GM21786 (cell line): Measurements from ENCODE around the gene WDR72.

ENCODE experiments used
- ATAC-seq: cut with Tn5 transposase; IDR thresholded peaks from one replicate; pipeline ENCODE4 v1.9.1; 2021; ENCODE audit not compliant: unreplicated experiment

Gene WDR72

DNA sequence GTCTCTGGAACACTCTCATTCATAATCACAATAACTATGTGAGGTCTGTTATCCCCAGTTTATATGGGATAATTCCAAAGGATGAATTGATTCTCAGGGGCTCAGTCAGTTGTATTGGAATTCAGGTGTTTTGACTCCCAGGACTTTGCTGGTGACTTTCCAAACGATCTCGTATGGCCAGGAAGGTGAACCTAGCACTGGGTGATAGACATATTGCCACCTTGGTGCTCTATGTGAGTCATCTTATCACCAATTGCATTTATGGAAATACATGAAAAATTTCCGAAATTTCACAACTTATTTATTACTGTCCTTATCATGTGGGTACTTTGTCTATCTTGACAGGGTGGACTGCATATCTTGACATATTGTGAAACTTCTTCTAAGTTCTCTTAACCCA is 287.3 kb downstream of the WDR72 start:
- ATAC-seq = no peak

GRCh38 chr15:53470743-53471142 is 288.7 kb downstream of the WDR72 start:
- no peak for ATAC-seq

DNA sequence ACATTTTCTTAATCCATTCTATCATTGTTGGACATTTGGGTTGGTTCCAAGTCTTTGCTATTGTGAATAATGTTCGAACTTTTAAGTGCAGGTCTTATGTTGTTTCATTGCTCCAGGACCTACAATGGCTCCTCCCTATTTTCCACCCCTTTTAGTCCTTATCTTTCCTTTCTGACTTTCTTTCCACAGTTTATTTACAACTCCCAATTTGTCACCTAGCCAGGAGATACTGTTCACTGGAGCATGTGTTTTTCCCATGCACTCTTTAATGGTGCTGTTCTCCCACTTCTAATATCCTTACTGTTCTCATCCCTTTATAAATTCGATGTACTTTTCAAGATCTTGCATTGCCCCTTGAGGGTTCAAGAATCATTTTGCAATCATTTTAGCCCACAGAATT is 290.0 kb downstream of the WDR72 start:
- no peak for ATAC-seq
